GM23338 (cell line): ENCODE data around the gene HAUS5. TPM values are rescaled to one million over a fixed set of nuclear protein-coding genes. Genes with fewer than 3 reads are reported as not detected.

Experiments used
- POLR2AphosphoS5 ChIP-seq: IDR thresholded peaks from 2 replicates; pipeline ENCODE4 v1.6.1; 2016; ENCODE audit warnings: antibody characterized with exemption, low read depth
- REST ChIP-seq: IDR thresholded peaks from one replicate; pipeline ENCODE4 v1.6.1; 2018; ENCODE audit warnings: antibody characterized with exemption; ENCODE audit not compliant: unreplicated experiment
- STAT1 ChIP-seq: IDR thresholded peaks from one replicate; pipeline ENCODE4 v1.6.1; 2016; ENCODE audit warnings: antibody characterized with exemption; ENCODE audit not compliant: unreplicated experiment
- ZNF331 ChIP-seq: fragments of 250-450 bp; sonication (Bioruptor Pico); IDR thresholded peaks from 2 replicates; pipeline ENCODE4 v1.5.0; 2020; ENCODE audit warnings: low read depth, mild to moderate bottlenecking, moderate library complexity
- ZNF462 ChIP-seq: fragments of 250-450 bp; sonication (Bioruptor Pico); IDR thresholded peaks from 2 replicates; pipeline ENCODE4 v1.5.0; 2020; ENCODE audit warnings: mild to moderate bottlenecking, moderate library complexity
- polyA plus RNA-seq: library from polyadenylated mRNA; unstranded; fragments of >200 nt; fragmentation: Nextera tagmentation; extraction: Ambion mirVana; gene quantifications from 2 replicates; pipeline ENCODE4 v1.2.1, GENCODE V29; 2016
- total RNA-seq: library from RNA; depleted of rRNA; stranded (reverse); fragments of >200 nt; shearing (Covaris generic); gene quantifications from 2 replicates; pipeline ENCODE4 v1.2.3, GENCODE V29; 2014

HAUS5 gene
- total and polyA plus RNA-seq, 2 experiments from 2014 or later: 21.9 to 23.2 TPM

- TF ChIP-seq ZNF462 (CRISPR knock-in tag): no peak
- TF ChIP-seq REST: no peak
- no peak for TF ChIP-seq STAT1
- peak; percentile 93 for TF ChIP-seq POLR2AphosphoS5
- no peak for TF ChIP-seq ZNF331
These were observed 35.8 kb downstream of the HAUS5 start, which contains the start of gene COX6B1 (continued) for GRCh38 chr19:35648017-35648961.
